Hepatocyte (in vitro differentiated cells): ENCODE measurements around the gene MPC2. TPM values are rescaled to one million over a fixed set of nuclear protein-coding genes. Genes with fewer than 3 reads are reported as not detected.

ENCODE experiments used
- DNase-seq: peaks from one replicate; pipeline ENCODE4 v3.0.0-alpha.2; 2016; ENCODE audit warnings: low spot score
- H2AFZ ChIP-seq: fragments of 200-600 bp; sonication (generic); 2 replicates; pipeline ENCODE4 v1.6.0; 2016; ENCODE audit warnings: antibody characterized with exemption, mild to moderate bottlenecking
- H3K27ac ChIP-seq: fragments of 200-600 bp; sonication (generic); 2 replicates; pipeline ENCODE4 v1.5.1; 2016; ENCODE audit warnings: mild to moderate bottlenecking
- H3K27me3 ChIP-seq: fragments of 200-600 bp; sonication (generic); 2 replicates; pipeline ENCODE4 v1.6.1; 2016
- H3K36me3 ChIP-seq: fragments of 200-600 bp; sonication (generic); replicated peaks from 2 replicates; pipeline ENCODE4 v1.5.1; 2016; ENCODE audit warnings: low read depth; ENCODE audit not compliant: insufficient read depth
- H3K4me1 ChIP-seq: fragments of 200-600 bp; sonication (generic); 2 replicates; pipeline ENCODE4 v1.5.1; 2016; ENCODE audit warnings: mild to moderate bottlenecking, moderate library complexity; ENCODE audit not compliant: insufficient read depth
- H3K4me2 ChIP-seq: fragments of 200-600 bp; sonication (generic); 2 replicates; pipeline ENCODE4 v1.6.0; 2016
- H3K4me3 ChIP-seq: fragments of 200-600 bp; sonication (generic); 2 replicates; pipeline ENCODE4 v1.5.1; 2016; ENCODE audit warnings: mild to moderate bottlenecking
- H3K79me2 ChIP-seq: fragments of 200-600 bp; sonication (generic); 2 replicates; pipeline ENCODE4 v1.6.0; 2017; ENCODE audit warnings: mild to moderate bottlenecking
- H3K9me2 ChIP-seq: fragments of 200-600 bp; sonication (generic); replicated peaks from 2 replicates; pipeline ENCODE4 v1.6.0; 2017; ENCODE audit warnings: mild to moderate bottlenecking; ENCODE audit not compliant: insufficient read depth
- H3K9me3 ChIP-seq: fragments of 200-600 bp; sonication (generic); 2 replicates; pipeline ENCODE4 v1.5.1; 2016; ENCODE audit warnings: low read depth, mild to moderate bottlenecking
- H4K20me1 ChIP-seq: fragments of 200-600 bp; sonication (generic); 2 replicates; pipeline ENCODE4 v1.6.0; 2016; ENCODE audit warnings: mild to moderate bottlenecking; ENCODE audit not compliant: insufficient read depth, poor library complexity, severe bottlenecking
- CTCF ChIP-seq: fragments of 200-600 bp; sonication (generic); IDR thresholded peaks from 2 replicates; pipeline ENCODE4 v1.5.1; 2016; ENCODE audit warnings: antibody characterized with exemption, mild to moderate bottlenecking; ENCODE audit not compliant: poor library complexity
- EZH2 ChIP-seq: fragments of 200-600 bp; sonication (generic); IDR thresholded peaks from 2 replicates; pipeline ENCODE4 v1.6.1; 2016; ENCODE audit warnings: antibody characterized with exemption, mild to moderate bottlenecking, borderline replicate concordance
- EZH2phosphoT487 ChIP-seq: fragments of 200-600 bp; sonication (generic); IDR thresholded peaks from one replicate; pipeline ENCODE4 v1.6.1; 2018; ENCODE audit warnings: antibody characterized with exemption, mild to moderate bottlenecking, low read depth, moderate library complexity; ENCODE audit not compliant: unreplicated experiment, severe bottlenecking
- WGBS: methylation state at CpG from one replicate; pipeline ENCODE4 v1.1.6; 2016; ENCODE audit warnings: low lambda C conversion rate; ENCODE audit errors: missing lambda C conversion rate; 5-methylcytosine and 5-hydroxymethylcytosine counted together
- polyA plus RNA-seq: library from polyadenylated mRNA; unstranded; fragments of >200 nt; fragmentation: Nextera tagmentation; extraction: Ambion mirVana; gene quantifications from 2 replicates; pipeline ENCODE4 v1.2.1, GENCODE V29; 2016
- total RNA-seq: library from RNA; depleted of rRNA; stranded (reverse); fragments of >200 nt; gene quantifications from 2 replicates; pipeline ENCODE4 v1.2.3, GENCODE V29; 2014

The MPC2 gene
- total and polyA plus RNA-seq, 2 experiments from 2014 or later = 137 to 215 TPM

DNA sequence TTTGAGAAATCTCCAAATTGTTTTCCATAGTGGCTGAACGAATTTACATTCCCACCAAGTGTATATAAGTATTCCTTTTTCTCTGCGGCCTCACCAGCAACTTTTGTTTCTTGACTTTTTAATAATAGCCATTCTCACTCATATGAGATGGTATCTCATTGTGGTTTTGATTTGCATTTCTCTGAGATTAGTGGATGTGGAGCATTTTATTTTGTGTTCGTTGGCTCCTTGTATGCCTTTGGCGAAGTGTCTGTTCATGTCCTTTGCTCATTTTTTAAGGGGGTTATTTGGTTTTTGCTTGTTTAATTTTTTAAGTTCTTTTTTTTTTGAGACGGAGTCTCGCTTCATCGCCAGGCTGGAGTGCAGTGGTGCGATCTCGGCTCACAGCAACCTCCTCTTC lies 45.1 kb upstream of the MPC2 start:
- H2AFZ ChIP-seq = no peak overlapping the region
- 96% methylated on average over 9 of the region's 9 CpGs for WGBS
- H3K9me2 ChIP-seq = no peaks in the 10 kb centered on the region
- peaks cover 69% of the 10 kb centered on the region for H3K79me2 ChIP-seq
- H3K9me3 ChIP-seq = no peaks in the 10 kb centered on the region
- TF ChIP-seq EZH2 (no peak), EZH2phosphoT487 (no peak), CTCF (no peak)
- no peak overlapping the region for H3K4me2 ChIP-seq
- H3K4me3 ChIP-seq = no peak overlapping the region
- no peaks in the 10 kb centered on the region for H3K36me3 ChIP-seq
- H3K4me1 ChIP-seq = no peaks in the 10 kb centered on the region
- H3K27me3 ChIP-seq = no peaks in the 10 kb centered on the region
- no peak overlapping the region for H3K27ac ChIP-seq
- DNase-seq = no peak
- no peaks in the 10 kb centered on the region for H4K20me1 ChIP-seq

DNA sequence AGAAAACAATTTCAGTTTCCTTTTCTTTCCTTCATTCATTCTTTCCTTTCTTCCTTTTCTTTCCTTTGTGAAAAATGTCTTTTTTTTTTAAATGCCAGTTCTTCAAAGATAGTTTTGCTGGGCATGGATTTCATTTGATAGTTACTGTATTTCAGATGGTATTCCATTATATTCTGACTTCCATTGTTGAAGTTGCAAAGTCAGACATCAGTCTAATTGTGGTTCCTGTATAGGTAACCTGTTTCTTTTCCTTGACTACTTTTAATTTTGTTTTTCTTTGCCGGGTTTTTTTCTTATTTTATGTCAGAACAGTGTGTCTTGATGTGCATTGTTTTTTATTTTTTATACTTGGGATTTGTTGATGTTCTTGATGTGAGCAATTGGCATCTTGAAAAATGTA lies 40.4 kb upstream of the MPC2 start:
- H3K4me1 ChIP-seq = no peaks in the 10 kb centered on the region
- H3K9me2 ChIP-seq = no peaks in the 10 kb centered on the region
- H3K79me2 ChIP-seq = peaks cover 61% of the 10 kb centered on the region
- H3K4me2 ChIP-seq = no peak overlapping the region
- TF ChIP-seq CTCF (no peak), EZH2 (no peak)
- no peaks in the 10 kb centered on the region for H3K27me3 ChIP-seq
- no peaks in the 10 kb centered on the region for H4K20me1 ChIP-seq
- no peak overlapping the region for H2AFZ ChIP-seq
- H3K9me3 ChIP-seq = no peaks in the 10 kb centered on the region
- no peaks in the 10 kb centered on the region for H3K36me3 ChIP-seq
- no peak overlapping the region for H3K4me3 ChIP-seq
- DNase-seq = no peak
- no peak overlapping the region for H3K27ac ChIP-seq
- 100% methylated on average over 1 of the region's 1 CpG for WGBS

DNA sequence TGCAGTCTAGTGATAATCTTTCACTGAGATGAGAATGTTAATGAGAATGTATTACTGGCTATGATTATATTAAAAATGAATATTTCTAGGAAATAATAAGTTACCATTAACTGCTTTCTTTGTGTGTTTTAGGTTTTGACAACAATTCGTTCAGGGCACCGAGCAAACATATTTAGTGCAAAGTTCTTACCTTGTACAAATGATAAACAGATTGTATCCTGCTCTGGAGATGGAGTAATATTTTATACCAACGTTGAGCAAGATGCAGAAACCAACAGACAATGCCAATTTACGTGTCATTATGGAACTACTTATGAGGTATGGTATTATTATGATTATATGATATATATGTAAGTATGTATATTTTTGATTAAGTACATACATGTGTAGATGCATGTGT lies 37.8 kb upstream of the MPC2 start:
- Histone ChIP-seq H3K4me3 (no peak overlapping the region), H3K27me3 (no peaks in the 10 kb centered on the region), H3K4me1 (no peaks in the 10 kb centered on the region), H3K4me2 (no peak overlapping the region), H3K27ac (no peak overlapping the region), H3K9me2 (no peaks in the 10 kb centered on the region), H3K79me2 (peaks cover 57% of the 10 kb centered on the region), H3K36me3 (no peaks in the 10 kb centered on the region), H2AFZ (no peak overlapping the region), H3K9me3 (no peaks in the 10 kb centered on the region), H4K20me1 (no peaks in the 10 kb centered on the region)
- no peak for DNase-seq
- WGBS = 77% methylated on average over 4 of the region's 4 CpGs
- TF ChIP-seq EZH2 (no peak), EZH2phosphoT487 (no peak), CTCF (no peak)

DNA sequence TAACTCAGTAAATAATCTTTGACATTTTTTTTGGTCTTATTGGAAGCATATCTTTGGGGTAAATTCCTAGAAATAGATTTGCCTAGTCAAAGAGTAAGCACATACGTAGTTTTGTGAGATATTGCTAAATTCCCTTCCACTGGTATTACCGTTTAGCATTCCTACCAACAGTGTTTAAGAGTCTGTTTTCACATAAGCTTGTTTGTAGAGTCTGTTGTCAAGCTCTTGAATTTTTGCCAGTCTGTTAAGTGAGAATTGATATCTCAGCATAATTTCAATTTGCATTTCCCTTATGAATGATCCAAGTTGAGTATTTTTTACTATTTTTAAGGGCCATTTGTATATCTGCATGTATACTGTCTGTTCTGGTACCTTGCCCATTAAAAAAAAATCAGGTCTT lies 37.0 kb upstream of the MPC2 start:
- DNase-seq = no peak
- Histone ChIP-seq H4K20me1 (no peaks in the 10 kb centered on the region), H3K9me2 (no peaks in the 10 kb centered on the region), H3K79me2 (peaks cover 51% of the 10 kb centered on the region), H3K27me3 (no peaks in the 10 kb centered on the region), H3K27ac (no peak overlapping the region), H3K9me3 (no peaks in the 10 kb centered on the region), H3K36me3 (no peaks in the 10 kb centered on the region), H3K4me1 (no peaks in the 10 kb centered on the region), H3K4me2 (no peak overlapping the region), H2AFZ (no peak overlapping the region), H3K4me3 (no peak overlapping the region)
- TF ChIP-seq CTCF = no peak
- TF ChIP-seq EZH2 = no peak
- TF ChIP-seq EZH2phosphoT487 = no peak
- WGBS = 83% methylated on average over 2 of the region's 2 CpGs
